HFF-Myc (cell line): Measurements from ENCODE around the gene RPS4Y2.

ENCODE experiments used
- DNase-seq: peaks from one replicate; pipeline ENCODE4 v3.0.0-alpha.2; 2011; ENCODE audit warnings: low read depth; ENCODE audit errors: extremely low read depth
- H3K4me3 ChIP-seq: replicated peaks from 2 replicates; pipeline ENCODE4 v1.5.1; 2011; ENCODE audit warnings: low read depth, mild to moderate bottlenecking, control low read depth, low read length
- CTCF ChIP-seq: IDR thresholded peaks from 2 replicates; pipeline ENCODE4 v1.5.1; 2012; ENCODE audit warnings: mild to moderate bottlenecking, low read depth, low read length, control low read depth; ENCODE audit errors: missing control alignments

RPS4Y2 gene

GRCh38 chrY:20755808-20756207 lies at the start of gene RPS4Y2:
Gene RPS4Y2 (plus strand): TSS chrY:20756108. CDS start chrY:20756164, 56 bp downstream.
- DNase-seq = no peak
- no peak within 1 kb of the TSS for H3K4me3 ChIP-seq
- TF ChIP-seq CTCF = no peak

GRCh38 chrY:20714391-20714790 lies 41.5 kb upstream of the RPS4Y2 start:
- TF ChIP-seq CTCF = no peak
- no peak for DNase-seq

GRCh38 chrY:20726184-20726907 lies 29.6 kb upstream of the RPS4Y2 start:
- H3K4me3 ChIP-seq = no peak overlapping the region
- no peak for TF ChIP-seq CTCF
- DNase-seq = no peak

More at GRCh38 chrY:20714391-20714790, 41.5 kb upstream of the RPS4Y2 start:
- H3K4me3 ChIP-seq = no peak overlapping the region

GRCh38 chrY:20735200-20735599 lies 20.7 kb upstream of the RPS4Y2 start:
- no peak for DNase-seq
- no peak overlapping the region for H3K4me3 ChIP-seq
- TF ChIP-seq CTCF = no peak

- TF ChIP-seq CTCF = no peak
- H3K4me3 ChIP-seq = no peak overlapping the region
- DNase-seq = no peak
Measured at GRCh38 chrY:20739806-20740205, 16.1 kb upstream of the RPS4Y2 start.

- DNase-seq = no peak
- TF ChIP-seq CTCF = no peak
- no peak overlapping the region for H3K4me3 ChIP-seq
Measured at GRCh38 chrY:20740609-20741008, 15.3 kb upstream of the RPS4Y2 start.

GRCh38 chrY:20745060-20745459 lies 10.8 kb upstream of the RPS4Y2 start:
- TF ChIP-seq CTCF = no peak
- H3K4me3 ChIP-seq = no peak overlapping the region
- DNase-seq = no peak
